ENCODE measurements around the gene NUMB.
A peak's percentile ranks its signal among the peaks of the same experiment; 100 is the strongest.

Gene NUMB

DNA sequence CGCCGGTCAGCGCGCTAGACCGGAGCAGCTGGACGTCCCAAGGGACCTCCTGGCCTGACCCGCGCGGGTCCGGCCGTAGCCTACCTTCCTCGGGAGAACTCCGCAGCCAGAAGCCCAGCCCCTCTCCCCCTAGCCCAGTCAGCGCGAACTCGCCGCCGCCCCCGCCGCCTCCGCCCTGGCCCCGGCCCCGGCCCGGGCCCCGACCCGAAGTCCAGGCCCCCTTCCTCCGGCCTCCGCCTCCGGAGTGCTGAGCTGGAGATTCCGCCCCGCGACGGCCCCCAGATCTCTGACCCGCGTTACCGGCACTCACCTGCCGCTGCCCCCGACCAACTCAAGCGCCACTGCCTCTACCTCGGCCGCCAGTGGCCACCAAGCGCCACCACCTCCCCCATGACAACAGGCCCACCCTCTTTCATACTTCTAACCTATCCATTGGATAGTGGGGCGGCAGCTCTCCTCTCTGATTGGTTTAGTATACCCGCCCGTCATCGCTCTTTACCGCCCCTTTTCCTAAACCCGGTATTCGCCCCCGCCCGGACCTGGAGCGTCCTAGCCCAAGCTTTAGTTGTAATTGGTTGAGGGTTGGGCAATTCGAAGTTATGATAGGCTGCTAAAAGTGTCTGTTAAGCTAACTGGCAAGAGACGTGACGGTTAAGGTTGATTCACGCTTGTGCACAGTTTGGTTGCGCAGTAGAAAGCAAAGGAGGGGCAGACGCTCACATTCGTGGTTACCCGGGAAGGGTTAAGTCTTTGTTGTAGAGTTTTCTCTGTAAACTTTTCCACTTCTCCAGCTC, at the start of gene NUMB:
Gene NUMB (minus strand): TSS at position 364 of the 794 bp plus-strand sequence. CDS start 102,795 bp downstream, outside the sequence.
- peaks cover 21% of the 10 kb centered on the region for H3K4me1 ChIP-seq (ENCODE audit: control insufficient read depth, insufficient read depth, low read length)
- peak within 1 kb of the TSS; percentile 80 for H3K9ac ChIP-seq (ENCODE audit: low read length)
- no peaks in the 10 kb centered on the region for H3K9me3 ChIP-seq (ENCODE audit: control insufficient read depth, insufficient read depth, low read depth, low read length)
- peak within 1 kb of the TSS; percentile 59 for H3K27ac ChIP-seq (ENCODE audit: low read depth, low read length)
- H3K27me3 ChIP-seq (ENCODE audit: control insufficient read depth, insufficient read depth, low read length), result no peaks in the 10 kb centered on the region
- no peaks in the 10 kb centered on the region for H3K36me3 ChIP-seq (ENCODE audit: control insufficient read depth, insufficient read depth, low read length)
- peak within 1 kb of the TSS; percentile 93 for H3K4me3 ChIP-seq (ENCODE audit: low read depth, low read length)

DNA sequence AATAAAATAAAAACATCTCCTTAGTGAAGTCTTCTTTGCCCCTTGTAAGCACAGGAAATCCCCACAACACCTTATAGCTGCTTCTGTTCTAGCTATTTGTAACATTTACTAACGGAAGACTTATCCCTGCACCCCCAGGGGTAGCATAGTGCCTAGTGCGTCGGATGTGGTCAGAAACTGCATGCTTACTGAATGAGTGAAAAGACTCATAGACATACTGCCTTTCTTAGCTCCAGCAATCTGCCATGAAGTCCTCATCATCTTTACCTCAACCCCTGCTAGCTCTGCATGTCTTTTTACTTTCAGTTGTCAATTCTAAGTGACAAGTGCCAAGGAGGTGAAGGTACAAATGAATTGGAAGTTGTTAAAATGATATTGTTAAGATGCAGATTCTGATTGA, 45.3 kb upstream of the NUMB start:
- H3K27ac ChIP-seq (ENCODE audit: low read depth, low read length), result no peak overlapping the region
- H3K4me3 ChIP-seq (ENCODE audit: low read depth, low read length), result no peak overlapping the region
- H3K27me3 ChIP-seq (ENCODE audit: control insufficient read depth, insufficient read depth, low read length), result no peaks in the 10 kb centered on the region
- H3K4me1 ChIP-seq (ENCODE audit: control insufficient read depth, insufficient read depth, low read length), result peaks cover 12% of the 10 kb centered on the region
- no peak overlapping the region for H3K9ac ChIP-seq (ENCODE audit: low read length)
- no peaks in the 10 kb centered on the region for H3K9me3 ChIP-seq (ENCODE audit: control insufficient read depth, insufficient read depth, low read depth, low read length)
- peaks cover 21% of the 10 kb centered on the region for H3K36me3 ChIP-seq (ENCODE audit: control insufficient read depth, insufficient read depth, low read length)

- Histone ChIP-seq H3K9ac (ENCODE audit: low read length) (no peak overlapping the region), H3K36me3 (ENCODE audit: control insufficient read depth, insufficient read depth, low read length) (peaks cover 25% of the 10 kb centered on the region), H3K27me3 (ENCODE audit: control insufficient read depth, insufficient read depth, low read length) (no peaks in the 10 kb centered on the region), H3K9me3 (ENCODE audit: control insufficient read depth, insufficient read depth, low read depth, low read length) (no peaks in the 10 kb centered on the region), H3K4me3 (ENCODE audit: low read depth, low read length) (no peak overlapping the region), H3K27ac (ENCODE audit: low read depth, low read length) (no peak overlapping the region), H3K4me1 (ENCODE audit: control insufficient read depth, insufficient read depth, low read length) (peaks cover 5% of the 10 kb centered on the region)
Observed at GRCh38 chr14:73502017-73502619, 43.8 kb upstream of the NUMB start.

DNA sequence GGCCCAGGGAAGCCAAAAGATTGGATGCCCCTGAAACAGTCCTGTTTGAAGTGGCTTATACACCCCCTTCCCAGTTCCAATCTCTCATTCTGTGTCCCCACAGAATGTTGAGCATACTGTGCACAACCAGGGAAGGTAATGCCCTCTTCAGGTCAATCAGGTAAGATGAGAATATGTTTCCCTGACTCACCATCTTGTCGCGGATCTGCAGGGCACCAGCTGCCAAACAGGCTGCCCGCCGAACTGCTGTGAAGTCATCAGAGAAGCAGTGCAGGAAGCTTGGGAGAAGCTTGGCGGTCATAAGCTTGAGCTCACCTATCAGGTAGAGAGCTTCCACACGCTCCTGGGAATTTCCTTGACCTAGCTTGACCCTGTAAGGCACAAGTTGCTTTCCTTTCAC, 42.0 kb upstream of the NUMB start:
- Histone ChIP-seq H3K27ac (ENCODE audit: low read depth, low read length) (no peak overlapping the region), H3K9ac (ENCODE audit: low read length) (no peak overlapping the region), H3K9me3 (ENCODE audit: control insufficient read depth, insufficient read depth, low read depth, low read length) (no peaks in the 10 kb centered on the region), H3K36me3 (ENCODE audit: control insufficient read depth, insufficient read depth, low read length) (peaks cover 25% of the 10 kb centered on the region), H3K4me3 (ENCODE audit: low read depth, low read length) (no peak overlapping the region), H3K4me1 (ENCODE audit: control insufficient read depth, insufficient read depth, low read length) (no peaks in the 10 kb centered on the region), H3K27me3 (ENCODE audit: control insufficient read depth, insufficient read depth, low read length) (no peaks in the 10 kb centered on the region)

GRCh38 chr14:73494593-73494992, 36.2 kb upstream of the NUMB start:
- Histone ChIP-seq H3K4me3 (ENCODE audit: low read depth, low read length) (no peak overlapping the region), H3K4me1 (ENCODE audit: control insufficient read depth, insufficient read depth, low read length) (peaks cover 13% of the 10 kb centered on the region), H3K27ac (ENCODE audit: low read depth, low read length) (no peak overlapping the region), H3K9ac (ENCODE audit: low read length) (no peak overlapping the region), H3K9me3 (ENCODE audit: control insufficient read depth, insufficient read depth, low read depth, low read length) (no peaks in the 10 kb centered on the region), H3K36me3 (ENCODE audit: control insufficient read depth, insufficient read depth, low read length) (peaks cover 23% of the 10 kb centered on the region), H3K27me3 (ENCODE audit: control insufficient read depth, insufficient read depth, low read length) (peaks cover 4% of the 10 kb centered on the region; the same call in 1 of the 2 replicates)

DNA sequence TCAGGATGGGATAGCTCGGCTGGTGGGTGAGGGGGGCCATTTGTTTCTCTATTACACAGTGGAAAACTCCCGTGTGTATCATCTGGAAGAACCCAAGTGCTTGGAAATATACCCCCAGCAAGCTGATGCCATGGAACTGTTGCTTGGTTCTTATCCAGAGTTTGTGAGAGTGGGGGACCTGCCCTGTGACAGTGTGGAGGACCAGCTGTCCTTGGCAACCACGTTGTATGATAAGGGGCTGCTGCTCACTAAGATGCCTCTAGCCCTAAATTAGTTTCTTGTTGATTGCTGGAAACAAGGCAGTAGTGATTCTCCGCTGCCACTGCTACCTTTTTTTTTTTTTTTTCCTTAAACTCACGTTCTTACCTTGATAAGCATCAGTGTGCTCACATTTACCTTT, 34.3 kb upstream of the NUMB start:
- Histone ChIP-seq H3K27me3 (ENCODE audit: control insufficient read depth, insufficient read depth, low read length) (peaks cover 4% of the 10 kb centered on the region; the same call in 1 of the 2 replicates), H3K27ac (ENCODE audit: low read depth, low read length) (no peak overlapping the region), H3K4me3 (ENCODE audit: low read depth, low read length) (peak overlapping the region; percentile 83), H3K36me3 (ENCODE audit: control insufficient read depth, insufficient read depth, low read length) (peaks cover 15% of the 10 kb centered on the region), H3K4me1 (ENCODE audit: control insufficient read depth, insufficient read depth, low read length) (peaks cover 13% of the 10 kb centered on the region), H3K9me3 (ENCODE audit: control insufficient read depth, insufficient read depth, low read depth, low read length) (no peaks in the 10 kb centered on the region), H3K9ac (ENCODE audit: low read length) (no peak overlapping the region)

DNA sequence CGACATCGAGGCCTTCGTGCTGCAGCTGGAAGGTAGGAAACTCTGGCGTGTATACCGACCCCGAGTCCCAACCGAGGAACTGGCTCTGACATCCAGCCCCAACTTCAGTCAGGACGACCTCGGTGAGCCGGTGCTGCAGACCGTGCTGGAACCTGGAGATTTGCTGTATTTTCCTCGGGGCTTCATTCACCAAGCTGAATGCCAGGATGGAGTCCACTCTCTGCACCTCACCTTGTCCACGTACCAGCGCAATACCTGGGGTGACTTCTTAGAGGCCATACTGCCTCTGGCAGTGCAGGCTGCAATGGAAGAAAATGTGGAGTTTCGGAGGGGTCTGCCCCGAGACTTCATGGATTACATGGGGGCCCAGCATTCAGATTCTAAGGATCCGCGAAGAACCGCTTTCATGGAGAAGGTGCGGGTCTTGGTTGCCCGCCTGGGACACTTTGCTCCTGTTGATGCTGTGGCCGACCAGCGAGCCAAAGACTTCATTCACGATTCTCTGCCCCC, 33.8 kb upstream of the NUMB start:
- Histone ChIP-seq H3K27ac (ENCODE audit: low read depth, low read length) (no peak overlapping the region), H3K9me3 (ENCODE audit: control insufficient read depth, insufficient read depth, low read depth, low read length) (no peaks in the 10 kb centered on the region), H3K27me3 (ENCODE audit: control insufficient read depth, insufficient read depth, low read length) (peaks cover 4% of the 10 kb centered on the region; the same call in 1 of the 2 replicates), H3K36me3 (ENCODE audit: control insufficient read depth, insufficient read depth, low read length) (peaks cover 15% of the 10 kb centered on the region), H3K4me3 (ENCODE audit: low read depth, low read length) (peak overlapping the region; percentile 83), H3K4me1 (ENCODE audit: control insufficient read depth, insufficient read depth, low read length) (peaks cover 13% of the 10 kb centered on the region), H3K9ac (ENCODE audit: low read length) (peak overlapping the region; percentile 93)

DNA sequence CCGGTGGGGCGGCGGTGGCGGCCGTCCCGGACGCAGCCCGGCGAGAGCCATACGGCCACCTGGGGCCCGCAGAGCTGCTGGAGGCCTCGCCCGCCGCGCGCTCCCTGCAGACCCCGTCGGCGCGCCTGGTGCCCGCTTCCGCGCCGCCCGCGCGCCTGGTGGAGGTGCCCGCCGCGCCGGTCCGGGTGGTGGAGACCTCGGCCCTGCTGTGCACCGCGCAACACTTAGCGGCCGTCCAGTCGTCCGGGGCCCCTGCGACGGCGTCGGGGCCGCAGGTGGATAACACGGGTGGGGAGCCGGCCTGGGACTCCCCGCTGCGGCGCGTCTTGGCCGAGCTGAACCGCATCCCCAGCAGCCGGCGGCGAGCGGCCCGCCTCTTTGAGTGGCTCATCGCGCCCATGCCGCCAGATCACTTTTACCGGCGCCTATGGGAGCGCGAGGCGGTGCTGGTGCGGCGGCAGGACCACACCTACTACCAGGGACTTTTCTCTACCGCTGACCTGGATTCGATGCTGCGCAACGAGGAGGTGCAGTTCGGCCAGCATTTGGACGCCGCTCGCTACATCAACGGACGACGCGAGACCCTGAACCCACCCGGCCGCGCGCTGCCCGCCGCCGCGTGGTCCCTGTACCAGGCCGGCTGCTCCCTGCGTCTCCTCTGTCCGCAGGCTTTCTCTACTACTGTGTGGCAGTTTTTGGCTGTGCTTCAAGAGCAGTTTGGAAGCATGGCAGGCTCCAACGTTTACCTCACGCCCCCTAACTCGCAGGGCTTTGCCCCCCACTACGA, 33.1 kb upstream of the NUMB start:
- H3K9ac ChIP-seq (ENCODE audit: low read length), result peak overlapping the region; percentile 93
- H3K27ac ChIP-seq (ENCODE audit: low read depth, low read length), result peak overlapping the region; percentile 70; the same call in 1 of the 2 replicates
- H3K36me3 ChIP-seq (ENCODE audit: control insufficient read depth, insufficient read depth, low read length), result peaks cover 15% of the 10 kb centered on the region
- H3K9me3 ChIP-seq (ENCODE audit: control insufficient read depth, insufficient read depth, low read depth, low read length), result no peaks in the 10 kb centered on the region
- H3K4me1 ChIP-seq (ENCODE audit: control insufficient read depth, insufficient read depth, low read length), result peaks cover 13% of the 10 kb centered on the region
- H3K4me3 ChIP-seq (ENCODE audit: low read depth, low read length), result peak overlapping the region; percentile 83
- peaks cover 4% of the 10 kb centered on the region; the same call in 1 of the 2 replicates for H3K27me3 ChIP-seq (ENCODE audit: control insufficient read depth, insufficient read depth, low read length)

DNA sequence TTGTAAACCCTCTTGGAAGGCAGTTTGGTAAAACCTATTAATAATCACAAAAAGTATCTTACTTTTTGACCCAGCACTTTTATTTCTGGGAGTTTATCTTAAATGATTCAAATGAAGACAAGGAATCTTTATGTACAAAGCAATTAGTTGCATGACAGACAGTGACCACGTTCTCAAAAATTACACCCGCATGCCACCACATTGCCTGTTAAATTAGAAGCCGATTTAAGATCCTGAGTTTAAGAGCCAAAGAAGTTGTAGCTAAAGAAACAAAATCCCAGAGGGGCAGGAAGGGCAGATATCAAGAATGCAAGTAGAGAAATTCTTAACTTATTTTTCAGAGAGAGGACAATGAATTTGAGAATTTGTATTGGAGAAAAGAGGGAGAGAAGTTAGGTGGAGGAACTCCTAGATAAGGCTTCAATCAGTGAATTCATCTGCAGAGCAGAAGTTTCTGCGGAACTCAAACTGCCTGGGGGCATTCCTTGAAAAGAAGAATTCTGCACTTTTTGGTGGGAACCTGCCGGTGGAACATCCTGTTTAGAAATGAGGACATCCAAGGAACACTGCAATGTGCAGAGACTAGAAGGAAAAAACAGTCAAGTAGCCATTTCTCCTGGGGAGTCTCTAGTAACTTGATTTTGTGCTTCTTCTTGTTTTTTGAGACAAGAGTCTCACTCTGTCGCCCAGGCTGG, 31.3 kb upstream of the NUMB start:
- Histone ChIP-seq H3K4me1 (ENCODE audit: control insufficient read depth, insufficient read depth, low read length) (peaks cover 13% of the 10 kb centered on the region), H3K36me3 (ENCODE audit: control insufficient read depth, insufficient read depth, low read length) (peaks cover 9% of the 10 kb centered on the region), H3K9ac (ENCODE audit: low read length) (no peak overlapping the region), H3K27ac (ENCODE audit: low read depth, low read length) (no peak overlapping the region), H3K9me3 (ENCODE audit: control insufficient read depth, insufficient read depth, low read depth, low read length) (no peaks in the 10 kb centered on the region), H3K27me3 (ENCODE audit: control insufficient read depth, insufficient read depth, low read length) (peaks cover 4% of the 10 kb centered on the region; the same call in 1 of the 2 replicates), H3K4me3 (ENCODE audit: low read depth, low read length) (no peak overlapping the region)

DNA sequence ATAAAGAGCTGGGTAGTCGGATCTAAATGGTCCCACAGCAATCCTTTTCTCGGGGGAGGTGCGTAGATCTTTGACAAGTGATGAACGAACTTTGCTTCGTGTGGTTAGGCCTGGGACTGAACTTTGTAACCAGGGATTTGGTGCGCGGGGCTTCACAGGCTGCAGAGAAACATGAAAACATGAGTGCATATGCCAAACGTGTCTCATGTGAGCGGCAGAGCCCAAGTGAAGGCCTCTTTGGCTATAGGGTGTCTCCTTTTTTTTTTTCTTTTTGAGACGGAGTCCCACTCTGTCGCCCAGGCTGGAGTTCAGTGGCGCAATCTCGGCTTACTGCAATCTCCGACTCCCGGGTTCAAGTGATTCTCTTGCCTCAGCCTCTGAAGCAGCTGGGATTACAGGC, 20.3 kb upstream of the NUMB start:
- H3K4me3 ChIP-seq (ENCODE audit: low read depth, low read length), result no peak overlapping the region
- no peak overlapping the region for H3K27ac ChIP-seq (ENCODE audit: low read depth, low read length)
- no peaks in the 10 kb centered on the region for H3K27me3 ChIP-seq (ENCODE audit: control insufficient read depth, insufficient read depth, low read length)
- H3K9me3 ChIP-seq (ENCODE audit: control insufficient read depth, insufficient read depth, low read depth, low read length), result no peaks in the 10 kb centered on the region
- no peaks in the 10 kb centered on the region for H3K4me1 ChIP-seq (ENCODE audit: control insufficient read depth, insufficient read depth, low read length)
- no peak overlapping the region for H3K9ac ChIP-seq (ENCODE audit: low read length)
- H3K36me3 ChIP-seq (ENCODE audit: control insufficient read depth, insufficient read depth, low read length), result no peaks in the 10 kb centered on the region

Data from HUES6 (cell line).